ENCODE results near the gene TGFBR3L. TPM values are rescaled to one million over a fixed set of nuclear protein-coding genes. Genes with fewer than 3 reads are reported as not detected.

The TGFBR3L gene
- total RNA-seq, 1 donor from 2014 or later: not detected

GRCh38 chr19:7897292-7897691 lies 17.3 kb upstream of the TGFBR3L start:
- Mint-ChIP-seq H3K9me3 (no peaks in the 10 kb centered on the region), H3K4me1 (no peaks in the 10 kb centered on the region), H3K36me3 (ENCODE audit: low read depth) (no peaks in the 10 kb centered on the region), H3K27ac (no peak overlapping the region), H3K27me3 (peaks cover 14% of the 10 kb centered on the region), H3K4me3 (no peak overlapping the region)
- TF ChIP-seq CTCF (IDR thresholded peaks at IDR 0.05): no peak
- POLR2A ChIA-PET: interaction anchor here (0.6 kb wide), 1 partner anchor 236 kb away, joined by 3 read pairs; no protein-coding TSS in a partner anchor
- CTCF ChIA-PET: no interaction called here
- intact Hi-C loops (cut with micrococcal nuclease): no loop called here
- no peak for ATAC-seq (ENCODE audit: low read depth)
- no peak for DNase-seq

- ATAC-seq (ENCODE audit: low read depth) (no peak), DNase-seq (no peak)
- no peak overlapping the region for H3K27ac Mint-ChIP-seq
- peaks cover 3% of the 10 kb centered on the region for H3K36me3 Mint-ChIP-seq (ENCODE audit: low read depth)
- TF ChIP-seq CTCF (IDR thresholded peaks at IDR 0.05): no peak
- POLR2A ChIA-PET: interaction anchor here (0.6 kb wide), 1 partner anchor 28 kb away, joined by 9 read pairs; no protein-coding TSS in a partner anchor
- no peaks in the 10 kb centered on the region for H3K9me3 Mint-ChIP-seq
- no peak overlapping the region for H3K4me3 Mint-ChIP-seq
- peaks cover 13% of the 10 kb centered on the region for H3K4me1 Mint-ChIP-seq
- intact Hi-C loops (cut with micrococcal nuclease): no loop called here
- peaks cover 13% of the 10 kb centered on the region for H3K27me3 Mint-ChIP-seq
- CTCF ChIA-PET: no interaction called here
These were observed 15.7 kb upstream of the TGFBR3L start for GRCh38 chr19:7898967-7899366.

DNA sequence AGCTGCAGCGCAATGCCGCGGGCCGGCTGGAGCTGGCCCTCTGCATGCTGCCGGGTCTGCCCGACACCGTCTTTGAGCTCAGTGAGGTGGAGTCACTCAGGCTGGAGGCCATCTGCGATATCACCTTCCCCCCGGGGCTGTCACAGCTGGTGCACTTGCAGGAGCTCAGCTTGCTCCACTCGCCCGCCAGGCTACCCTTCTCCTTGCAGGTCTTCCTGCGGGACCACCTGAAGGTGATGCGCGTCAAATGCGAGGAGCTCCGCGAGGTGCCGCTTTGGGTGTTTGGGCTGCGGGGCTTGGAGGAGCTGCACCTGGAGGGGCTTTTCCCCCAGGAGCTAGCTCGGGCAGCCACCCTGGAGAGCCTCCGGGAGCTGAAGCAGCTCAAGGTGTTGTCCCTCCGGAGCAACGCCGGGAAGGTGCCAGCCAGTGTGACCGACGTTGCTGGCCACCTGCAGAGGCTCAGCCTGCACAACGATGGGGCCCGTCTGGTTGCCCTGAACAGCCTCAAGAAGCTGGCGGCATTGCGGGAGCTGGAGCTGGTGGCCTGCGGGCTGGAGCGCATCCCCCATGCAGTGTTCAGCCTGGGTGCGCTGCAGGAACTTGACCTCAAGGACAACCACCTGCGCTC lies 14.8 kb upstream of the TGFBR3L start:
- intact Hi-C loops (cut with micrococcal nuclease): no loop called here
- CTCF ChIA-PET: interaction anchor here (0.9 to 1.9 kb wide), 3 partner anchors 31 to 332 kb away, joined by 3 to 5 read pairs (median 4); partner anchors contain the start of gene TIMM44
- Mint-ChIP-seq H3K27me3 (peaks cover 10% of the 10 kb centered on the region), H3K4me1 (peaks cover 19% of the 10 kb centered on the region), H3K36me3 (ENCODE audit: low read depth) (peaks cover 8% of the 10 kb centered on the region), H3K9me3 (no peaks in the 10 kb centered on the region), H3K4me3 (no peak overlapping the region), H3K27ac (no peak overlapping the region)
- no peak for TF ChIP-seq CTCF (IDR thresholded peaks at IDR 0.05)
- ATAC-seq (ENCODE audit: low read depth) (no peak), DNase-seq (no peak)
- POLR2A ChIA-PET: interaction anchor here (1.2 kb wide), 1 partner anchor 262 kb away, joined by 4 read pairs; no protein-coding TSS in a partner anchor

GRCh38 chr19:7900401-7900870 lies 14.2 kb upstream of the TGFBR3L start:
- DNase-seq (no peak), ATAC-seq (ENCODE audit: low read depth) (no peak)
- Mint-ChIP-seq H3K27ac (no peak overlapping the region), H3K36me3 (ENCODE audit: low read depth) (peaks cover 11% of the 10 kb centered on the region), H3K4me1 (peaks cover 24% of the 10 kb centered on the region), H3K9me3 (no peaks in the 10 kb centered on the region), H3K4me3 (no peak overlapping the region), H3K27me3 (peaks cover 6% of the 10 kb centered on the region)
- ChIA-PET CTCF (interaction anchor here (0.9 to 1.9 kb wide), 3 partner anchors 32 to 332 kb away, joined by 3 to 5 read pairs (median 4); partner anchors contain the start of gene TIMM44), POLR2A (interaction anchor here (0.6 to 1.2 kb wide), 3 partner anchors 22 to 546 kb away, joined by 3 to 4 read pairs (median 4); no protein-coding TSS in a partner anchor)
- intact Hi-C loops (cut with micrococcal nuclease): no loop called here
- TF ChIP-seq CTCF (IDR thresholded peaks at IDR 0.05): no peak

DNA sequence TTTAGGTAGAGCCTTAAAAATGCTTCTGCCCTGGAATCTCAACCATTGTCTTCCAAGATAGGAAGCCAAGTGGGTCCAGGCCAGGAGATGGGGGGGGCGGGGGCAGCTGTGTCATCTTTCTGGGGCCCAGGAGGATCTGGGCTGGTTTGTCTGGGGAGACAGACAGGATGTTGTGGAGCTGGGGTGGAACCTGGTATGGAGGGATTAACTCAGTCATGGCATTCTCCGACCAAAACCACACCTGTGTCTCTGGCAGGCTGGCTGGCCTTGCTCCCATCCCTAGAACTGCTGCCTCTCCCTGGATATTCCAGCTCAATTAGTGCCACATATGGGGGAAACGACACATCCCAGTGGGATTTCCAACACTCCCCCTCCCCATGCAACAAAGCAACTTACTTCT lies 13.7 kb upstream of the TGFBR3L start:
- no peak overlapping the region for H3K4me3 Mint-ChIP-seq
- no peaks in the 10 kb centered on the region for H3K9me3 Mint-ChIP-seq
- peaks cover 2% of the 10 kb centered on the region for H3K27me3 Mint-ChIP-seq
- no peak for DNase-seq
- TF ChIP-seq CTCF (IDR thresholded peaks at IDR 0.05): no peak
- ChIA-PET POLR2A (interaction anchor here (0.6 to 1.2 kb wide), 5 partner anchors 21 to 547 kb away, joined by 3 to 8 read pairs (median 4); no protein-coding TSS in a partner anchor), CTCF (interaction anchor here (0.6 to 1.9 kb wide), 4 partner anchors 32 to 1180 kb away, joined by 3 to 5 read pairs (median 4); no protein-coding TSS in a partner anchor)
- ATAC-seq (ENCODE audit: low read depth): no peak
- intact Hi-C loops (cut with micrococcal nuclease): no loop called here
- H3K27ac Mint-ChIP-seq: no peak overlapping the region
- H3K36me3 Mint-ChIP-seq (ENCODE audit: low read depth): peaks cover 16% of the 10 kb centered on the region
- H3K4me1 Mint-ChIP-seq: peaks cover 29% of the 10 kb centered on the region
